ENCODE measurements around the gene ELAC2. TPM values are rescaled to one million over a fixed set of nuclear protein-coding genes. Genes with fewer than 3 reads are reported as not detected.
A peak's percentile ranks its signal among the peaks of the same experiment; 100 is the strongest.

ELAC2 gene
- total RNA-seq, 6 experiments from 2014 or later = 49.8 to 63.8 (median 55.7) TPM

- TF ChIP-seq, protein P1, sequence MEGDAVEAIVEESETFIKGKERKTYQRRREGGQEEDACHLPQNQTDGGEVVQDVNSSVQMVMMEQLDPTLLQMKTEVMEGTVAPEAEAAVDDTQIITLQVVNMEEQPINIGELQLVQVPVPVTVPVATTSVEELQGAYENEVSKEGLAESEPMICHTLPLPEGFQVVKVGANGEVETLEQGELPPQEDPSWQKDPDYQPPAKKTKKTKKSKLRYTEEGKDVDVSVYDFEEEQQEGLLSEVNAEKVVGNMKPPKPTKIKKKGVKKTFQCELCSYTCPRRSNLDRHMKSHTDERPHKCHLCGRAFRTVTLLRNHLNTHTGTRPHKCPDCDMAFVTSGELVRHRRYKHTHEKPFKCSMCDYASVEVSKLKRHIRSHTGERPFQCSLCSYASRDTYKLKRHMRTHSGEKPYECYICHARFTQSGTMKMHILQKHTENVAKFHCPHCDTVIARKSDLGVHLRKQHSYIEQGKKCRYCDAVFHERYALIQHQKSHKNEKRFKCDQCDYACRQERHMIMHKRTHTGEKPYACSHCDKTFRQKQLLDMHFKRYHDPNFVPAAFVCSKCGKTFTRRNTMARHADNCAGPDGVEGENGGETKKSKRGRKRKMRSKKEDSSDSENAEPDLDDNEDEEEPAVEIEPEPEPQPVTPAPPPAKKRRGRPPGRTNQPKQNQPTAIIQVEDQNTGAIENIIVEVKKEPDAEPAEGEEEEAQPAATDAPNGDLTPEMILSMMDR (IDR thresholded peaks at IDR 0.05) = no peak
- Mint-ChIP-seq H3K27ac (no peak overlapping the region), H3K9me3 (no peaks in the 10 kb centered on the region), H3K4me1 (ENCODE audit: low read depth) (peaks cover 11% of the 10 kb centered on the region; the same call in 1 of the 2 replicates), H3K27me3 (ENCODE audit: insufficient read depth) (peaks cover 31% of the 10 kb centered on the region), H3K4me3 (peak overlapping the region; percentile 42; the same call in 1 of the 2 replicates), H3K36me3 (ENCODE audit: low read depth) (no peaks in the 10 kb centered on the region)
- no peak for DNase-seq
Observed at GRCh38 chr17:12973496-12974004, 44.3 kb downstream of the ELAC2 start.

DNA sequence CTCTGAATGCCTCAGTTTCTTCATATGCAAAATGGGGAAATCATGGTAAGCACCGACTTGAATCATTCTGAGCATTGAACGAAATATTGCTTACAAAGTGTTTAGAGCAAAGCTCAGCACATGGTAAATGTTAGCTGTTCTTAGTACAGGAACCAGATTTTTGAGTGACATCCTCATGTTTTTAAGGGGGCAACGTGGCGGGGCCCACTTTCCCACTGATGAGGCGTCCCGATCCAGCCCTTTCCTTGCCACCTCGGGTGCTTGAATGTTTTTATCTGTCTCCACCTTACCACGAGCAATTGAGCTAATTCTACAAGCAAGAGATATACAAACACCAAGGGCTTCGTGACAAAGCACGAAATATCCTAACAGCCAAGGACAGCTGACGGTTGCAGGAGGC, 49.9 kb downstream of the ELAC2 start:
- Mint-ChIP-seq H3K36me3 (ENCODE audit: low read depth) (no peaks in the 10 kb centered on the region), H3K4me3 (no peak overlapping the region), H3K27me3 (ENCODE audit: insufficient read depth) (peaks cover 38% of the 10 kb centered on the region), H3K27ac (no peak overlapping the region), H3K4me1 (ENCODE audit: low read depth) (no peaks in the 10 kb centered on the region), H3K9me3 (no peaks in the 10 kb centered on the region)
- no peak for DNase-seq
- TF ChIP-seq, protein P1 (IDR thresholded peaks at IDR 0.05) = no peak

- H3K4me1 Mint-ChIP-seq (ENCODE audit: low read depth) = no peaks in the 10 kb centered on the region
- no peak overlapping the region for H3K4me3 Mint-ChIP-seq
- TF ChIP-seq, protein P1 (IDR thresholded peaks at IDR 0.05) = no peak
- no peak overlapping the region for H3K27ac Mint-ChIP-seq
- H3K9me3 Mint-ChIP-seq = no peaks in the 10 kb centered on the region
- peaks cover 27% of the 10 kb centered on the region for H3K27me3 Mint-ChIP-seq (ENCODE audit: insufficient read depth)
- DNase-seq = no peak
- no peaks in the 10 kb centered on the region for H3K36me3 Mint-ChIP-seq (ENCODE audit: low read depth)
Observed at GRCh38 chr17:12966413-12966812, 51.4 kb downstream of the ELAC2 start.

DNA sequence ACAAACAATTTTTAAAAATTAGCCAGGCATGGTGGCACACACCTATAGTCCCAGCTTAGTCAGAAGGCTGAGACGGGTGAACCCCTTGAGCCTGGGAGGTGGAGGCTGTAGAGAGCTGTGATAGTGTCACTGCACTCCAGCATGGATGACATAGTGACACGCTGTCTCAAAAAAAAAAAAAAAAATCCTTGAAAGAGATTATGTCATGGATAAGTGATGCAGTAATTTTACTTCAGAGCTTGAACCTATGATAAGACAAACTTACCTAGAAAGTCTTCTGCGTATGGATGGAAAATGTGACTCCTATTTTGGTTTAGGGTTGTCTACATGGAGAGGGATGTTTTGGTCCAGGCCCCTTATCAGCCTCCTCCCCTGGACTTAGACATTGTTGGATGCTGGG, 51.8 kb downstream of the ELAC2 start:
- Mint-ChIP-seq H3K36me3 (ENCODE audit: low read depth) (no peaks in the 10 kb centered on the region), H3K4me1 (ENCODE audit: low read depth) (no peaks in the 10 kb centered on the region), H3K4me3 (no peak overlapping the region), H3K27ac (no peak overlapping the region), H3K27me3 (ENCODE audit: insufficient read depth) (peaks cover 24% of the 10 kb centered on the region), H3K9me3 (no peaks in the 10 kb centered on the region)
- DNase-seq = no peak
- TF ChIP-seq, protein P1 (IDR thresholded peaks at IDR 0.05) = no peak

GRCh38 chr17:12964840-12965239, 53.0 kb downstream of the ELAC2 start:
- no peaks in the 10 kb centered on the region for H3K36me3 Mint-ChIP-seq (ENCODE audit: low read depth)
- TF ChIP-seq, protein P1 (IDR thresholded peaks at IDR 0.05) = no peak
- no peak overlapping the region for H3K4me3 Mint-ChIP-seq
- no peaks in the 10 kb centered on the region for H3K4me1 Mint-ChIP-seq (ENCODE audit: low read depth)
- DNase-seq = no peak
- H3K9me3 Mint-ChIP-seq = no peaks in the 10 kb centered on the region
- no peak overlapping the region for H3K27ac Mint-ChIP-seq
- H3K27me3 Mint-ChIP-seq (ENCODE audit: insufficient read depth) = peaks cover 16% of the 10 kb centered on the region

GRCh38 chr17:12964162-12964561, 53.7 kb downstream of the ELAC2 start:
- peaks cover 16% of the 10 kb centered on the region for H3K27me3 Mint-ChIP-seq (ENCODE audit: insufficient read depth)
- TF ChIP-seq, protein P1 (IDR thresholded peaks at IDR 0.05) = no peak
- no peaks in the 10 kb centered on the region for H3K36me3 Mint-ChIP-seq (ENCODE audit: low read depth)
- 0 out of 2 replicates have a peak, but pooled peaks cover 5% of the 10 kb centered on the region for H3K4me1 Mint-ChIP-seq (ENCODE audit: low read depth)
- H3K4me3 Mint-ChIP-seq = no peak overlapping the region
- DNase-seq = no peak
- H3K9me3 Mint-ChIP-seq = no peaks in the 10 kb centered on the region
- H3K27ac Mint-ChIP-seq = no peak overlapping the region
